Mesodermal cell (in vitro differentiated cells): ENCODE data around the gene FAM9C.

Experiments
- H3K27ac ChIP-seq: 2 replicates; pipeline ENCODE4 v1.7.0; 2013; ENCODE audit warnings: mild to moderate bottlenecking, low read depth, low read length, moderate library complexity; ENCODE audit not compliant: severe bottlenecking
- H3K36me3 ChIP-seq: 2 replicates; pipeline ENCODE4 v1.7.1; 2013; ENCODE audit warnings: mild to moderate bottlenecking, low read length, moderate library complexity; ENCODE audit not compliant: control insufficient read depth, insufficient read depth
- H3K4me1 ChIP-seq: one replicate; pipeline ENCODE4 v1.7.1; 2013; ENCODE audit warnings: mild to moderate bottlenecking, low read length; ENCODE audit not compliant: insufficient read depth, control insufficient read depth, poor library complexity, severe bottlenecking
- H3K4me3 ChIP-seq: 2 replicates; pipeline ENCODE4 v1.7.0; 2013; ENCODE audit warnings: low read length, control low read depth, mild to moderate bottlenecking; ENCODE audit not compliant: insufficient read depth, poor library complexity, severe bottlenecking; ENCODE audit errors: extremely low read depth
- H3K9me3 ChIP-seq: 2 replicates; pipeline ENCODE4 v1.7.1; 2013; ENCODE audit warnings: mild to moderate bottlenecking, low read length, moderate library complexity; ENCODE audit not compliant: control insufficient read depth
- WGBS, 2 experiments: methylation state at CpG; one replicate each; pipeline ENCODE4 v1.1.5; 2013; ENCODE audit warnings: missing lambda C conversion rate in 2 of 2; ENCODE audit not compliant: insufficient coverage in 2 of 2; 5-methylcytosine and 5-hydroxymethylcytosine counted together

FAM9C gene

GRCh38 chrX:13055486-13055885 lies 11.1 kb upstream of the FAM9C start:
- WGBS, 2 experiments, result no CpG with 5 or more reads among the region's 1 CpG
- H3K4me1 ChIP-seq, result peaks cover 6% of the 10 kb centered on the region
- H3K4me3 ChIP-seq, result no peak overlapping the region
- no peaks in the 10 kb centered on the region for H3K36me3 ChIP-seq
- H3K27ac ChIP-seq, result no peak overlapping the region
- H3K9me3 ChIP-seq, result no peaks in the 10 kb centered on the region

GRCh38 chrX:13053171-13053570 lies 8.8 kb upstream of the FAM9C start:
- H3K9me3 ChIP-seq, result no peaks in the 10 kb centered on the region
- H3K36me3 ChIP-seq, result no peaks in the 10 kb centered on the region
- no peaks in the 10 kb centered on the region for H3K4me1 ChIP-seq
- H3K4me3 ChIP-seq, result no peak overlapping the region
- no peak overlapping the region for H3K27ac ChIP-seq

- Histone ChIP-seq H3K4me3 (no peak overlapping the region), H3K9me3 (no peaks in the 10 kb centered on the region)
- 100% methylated on average over 1 of the region's 4 CpGs; no CpG with 5 or more reads in 1 of the 2 experiments for WGBS, 2 experiments
Measured at GRCh38 chrX:13051529-13052172, 7.2 kb upstream of the FAM9C start.

GRCh38 chrX:13051167-13051528 lies 6.7 kb upstream of the FAM9C start:
- H3K9me3 ChIP-seq, result no peaks in the 10 kb centered on the region
- WGBS, 2 experiments, result no CpG with 5 or more reads among the region's 1 CpG
- H3K27ac ChIP-seq, result no peak overlapping the region
- no peak overlapping the region for H3K4me3 ChIP-seq
- H3K36me3 ChIP-seq, result no peaks in the 10 kb centered on the region
- H3K4me1 ChIP-seq, result no peaks in the 10 kb centered on the region

More at GRCh38 chrX:13051529-13052172, 7.2 kb upstream of the FAM9C start:
- H3K27ac ChIP-seq, result no peak overlapping the region
- no peaks in the 10 kb centered on the region for H3K4me1 ChIP-seq
- no peaks in the 10 kb centered on the region for H3K36me3 ChIP-seq

- H3K36me3 ChIP-seq, result no peaks in the 10 kb centered on the region
- no peaks in the 10 kb centered on the region for H3K9me3 ChIP-seq
- no peak overlapping the region for H3K4me3 ChIP-seq
- no peak overlapping the region for H3K27ac ChIP-seq
- 80 to 100% methylated on average over 1 of the region's 4 CpGs for WGBS, 2 experiments
- no peaks in the 10 kb centered on the region for H3K4me1 ChIP-seq
Measured at GRCh38 chrX:13050151-13050550, 5.7 kb upstream of the FAM9C start.

GRCh38 chrX:13048280-13048679 lies 3.9 kb upstream of the FAM9C start:
- no peaks in the 10 kb centered on the region for H3K36me3 ChIP-seq
- no CpG with 5 or more reads among the region's 1 CpG for WGBS, 2 experiments
- no peak overlapping the region for H3K27ac ChIP-seq
- H3K4me1 ChIP-seq, result no peaks in the 10 kb centered on the region
- no peaks in the 10 kb centered on the region for H3K9me3 ChIP-seq
- no peak overlapping the region for H3K4me3 ChIP-seq

GRCh38 chrX:13047759-13048158 lies 3.3 kb upstream of the FAM9C start:
- no CpG with 5 or more reads among the region's 3 CpGs for WGBS, 2 experiments
- Histone ChIP-seq H3K9me3 (no peaks in the 10 kb centered on the region), H3K27ac (no peak overlapping the region), H3K4me3 (no peak overlapping the region), H3K36me3 (no peaks in the 10 kb centered on the region), H3K4me1 (no peaks in the 10 kb centered on the region)

GRCh38 chrX:13046141-13046855 lies 1.9 kb upstream of the FAM9C start:
- Histone ChIP-seq H3K4me3 (no peak overlapping the region), H3K9me3 (no peaks in the 10 kb centered on the region), H3K27ac (no peak overlapping the region), H3K4me1 (no peaks in the 10 kb centered on the region), H3K36me3 (no peaks in the 10 kb centered on the region)
- WGBS, 2 experiments, result no CpG with 5 or more reads among the region's 1 CpG

- H3K9me3 ChIP-seq, result no peaks in the 10 kb centered on the region
- H3K4me3 ChIP-seq, result no peak overlapping the region
- 94 to 97% methylated on average over 6 to 10 of the region's 25 CpGs for WGBS, 2 experiments
- H3K27ac ChIP-seq, result no peak overlapping the region
- H3K4me1 ChIP-seq, result no peaks in the 10 kb centered on the region
- no peaks in the 10 kb centered on the region for H3K36me3 ChIP-seq
Measured at GRCh38 chrX:13043938-13044337, 482 bp downstream of the FAM9C start.

GRCh38 chrX:13043138-13043537 lies 1.3 kb downstream of the FAM9C start:
- Histone ChIP-seq H3K9me3 (no peaks in the 10 kb centered on the region), H3K36me3 (no peaks in the 10 kb centered on the region), H3K4me1 (no peaks in the 10 kb centered on the region), H3K27ac (no peak overlapping the region), H3K4me3 (no peak overlapping the region)
- 99 to 100% methylated on average over 2 to 7 of the region's 10 CpGs for WGBS, 2 experiments

- Histone ChIP-seq H3K9me3 (no peaks in the 10 kb centered on the region), H3K4me1 (no peaks in the 10 kb centered on the region), H3K36me3 (no peaks in the 10 kb centered on the region), H3K4me3 (no peak overlapping the region), H3K27ac (no peak overlapping the region)
- 72 to 100% methylated on average over 3 of the region's 3 CpGs for WGBS, 2 experiments
Measured at GRCh38 chrX:13036896-13037295, 7.5 kb downstream of the FAM9C start.
